HepG2 (cell line): ENCODE data around the gene MAGEA1. TPM values are rescaled to one million over a fixed set of nuclear protein-coding genes. Genes with fewer than 3 reads are reported as not detected.

Experiments
- ATAC-seq: fragments of 200-7000 bp; cut with Tn5 transposase; 3 replicates; pipeline ENCODE4 v1.9.1; 2020; ENCODE audit warnings: mild to moderate bottlenecking, moderate library complexity
- BruUV-seq: library from RNA; stranded (reverse); fragments of 400-500 nt; replicated peaks from 2 replicates; lab custom pipeline; 2021; lab: Mats Ljungman, UMichigan
- CTCF ChIA-PET: fragments of 300-600 bp; formaldehyde crosslinking; extraction: SDS; loops from one replicate; lab custom pipeline; 2021; ENCODE audit warnings: low total read pairs, inconsistent platforms, low intra/inter-chr PET ratio; lab: Yijun Ruan, JAX
- POLR2A ChIA-PET: fragments of 350-600 bp; sonication (Branson Sonifier 250); formaldehyde crosslinking; loops from one replicate; lab custom pipeline; 2020; ENCODE audit warnings: antibody characterized with exemption, inconsistent platforms; lab: Yijun Ruan, JAX
- DNase-seq: peaks from one replicate; pipeline ENCODE4 v3.0.0-alpha.2; 2015; ENCODE audit warnings: low spot score
- FAIRE-seq: peaks from 3 replicates; lab custom pipeline; 2011; peaks lifted over from hg19 to GRCh38; lab: Jason Lieb, UNC
- H2AFZ ChIP-seq: one replicate; pipeline ENCODE4 v1.6.1; 2011; ENCODE audit warnings: low read length, inconsistent platforms
- H3K27ac ChIP-seq: fragments of 300-600 bp; 3 replicates; pipeline ENCODE4 v1.8.0; 2011; ENCODE audit warnings: mixed run types, mild to moderate bottlenecking, mixed read lengths, low read length, inconsistent platforms; ENCODE audit not compliant: insufficient read depth; ENCODE audit errors: extremely low read length
- H3K27me3 ChIP-seq, 2 experiments: fragments of 200-600 bp in 1 of 2; 2 replicates in 1 of 2; 3 replicates in 1 of 2; pipeline versions ENCODE4 v1.6.0 to v1.8.0; 2011; ENCODE audit warnings: low read length in 2 of 2, mild to moderate bottlenecking in 2 of 2, moderate library complexity in 2 of 2, inconsistent platforms in 1 of 2; ENCODE audit not compliant: insufficient read depth in 2 of 2, control insufficient read depth in 1 of 2
- H3K36me3 ChIP-seq, 2 experiments: fragments of 200-600 bp in 1 of 2; replicated peaks in 1 of 2; 2 replicates in 1 of 2; 3 replicates in 1 of 2; pipeline versions ENCODE4 v1.5.1 to v1.8.0; 2011; ENCODE audit warnings: low read length in 2 of 2, inconsistent platforms in 1 of 2; ENCODE audit not compliant: insufficient read depth in 2 of 2, control insufficient read depth in 1 of 2
- H3K4me1 ChIP-seq: 2 replicates; pipeline ENCODE4 v1.5.1; 2012; ENCODE audit warnings: low read length, inconsistent platforms; ENCODE audit not compliant: insufficient read depth
- H3K4me2 ChIP-seq: 2 replicates; pipeline ENCODE4 v1.6.0; 2011; ENCODE audit warnings: low read depth, low read length, inconsistent platforms
- H3K4me3 ChIP-seq, 3 experiments: fragments of 200-600 bp in 1 of 3; sonication (generic), shearing (Covaris generic) in 1 of 3; replicated peaks in 1 of 3; 2 replicates each; pipeline ENCODE4 v1.5.1; 2011 to 2016; ENCODE audit warnings: low read length in 3 of 3, inconsistent platforms in 2 of 3, low read depth in 2 of 3, mild to moderate bottlenecking in 2 of 3, control low read depth in 1 of 3, mixed read lengths in 1 of 3; ENCODE audit not compliant: insufficient read depth in 1 of 3
- H3K79me2 ChIP-seq: one replicate; pipeline ENCODE4 v1.6.1; 2011; ENCODE audit warnings: low read length, inconsistent platforms; ENCODE audit not compliant: insufficient read depth
- H3K9ac ChIP-seq: 2 replicates; pipeline ENCODE4 v1.6.0; 2011; ENCODE audit warnings: mild to moderate bottlenecking, low read depth, low read length, inconsistent platforms; ENCODE audit not compliant: insufficient read depth
- H3K9me3 ChIP-seq: 2 replicates; pipeline ENCODE4 v1.5.1; 2012; ENCODE audit warnings: mild to moderate bottlenecking, low read length
- H4K20me1 ChIP-seq: 2 replicates; pipeline ENCODE4 v1.6.0; 2011; ENCODE audit warnings: inconsistent platforms, mild to moderate bottlenecking, low read length, moderate library complexity; ENCODE audit not compliant: insufficient read depth
- FOXM1 ChIP-seq: sonication (generic); formaldehyde crosslinking; IDR thresholded peaks from 2 replicates; pipeline ENCODE4 v1.5.0; 2020; ENCODE audit warnings: missing genetic modification reagents
- KDM4B ChIP-seq: sonication (generic); formaldehyde crosslinking; IDR thresholded peaks from 2 replicates; pipeline ENCODE4 v1.4.0; 2020; ENCODE audit warnings: missing genetic modification reagents
- NFIC ChIP-seq: IDR thresholded peaks from 2 replicates; pipeline ENCODE4 v1.6.1; 2012; ENCODE audit warnings: mild to moderate bottlenecking, low read length, inconsistent platforms
- SALL1 ChIP-seq: sonication (generic); formaldehyde crosslinking; IDR thresholded peaks from 2 replicates; pipeline ENCODE4 v1.8.0; 2022; ENCODE audit warnings: mild to moderate bottlenecking, missing genetic modification reagents
- SRY ChIP-seq: sonication (generic); formaldehyde crosslinking; IDR thresholded peaks from 2 replicates; pipeline ENCODE4 v1.8.0; 2022; ENCODE audit warnings: mild to moderate bottlenecking, missing genetic modification reagents
- TAF15 ChIP-seq: fragments of 200-400 bp; formaldehyde crosslinking; IDR thresholded peaks from one replicate; pipeline ENCODE4 v1.6.1; 2018; ENCODE audit warnings: mild to moderate bottlenecking, low read depth, low read length; ENCODE audit not compliant: poor library complexity, severe bottlenecking
- ZNF230 ChIP-seq: sonication (generic); formaldehyde crosslinking; IDR thresholded peaks from 2 replicates; pipeline ENCODE4 v1.4.0; 2020; ENCODE audit warnings: mild to moderate bottlenecking, missing genetic modification reagents
- ZNF83 ChIP-seq: sonication (generic); formaldehyde crosslinking; IDR thresholded peaks from 2 replicates; pipeline ENCODE4 v1.4.0; 2020; ENCODE audit warnings: missing genetic modification reagents, mild to moderate bottlenecking, borderline replicate concordance
- WGBS: methylation state at CpG from one replicate; pipeline ENCODE4 v1.1.6; 2017; ENCODE audit warnings: low lambda C conversion rate; 5-methylcytosine and 5-hydroxymethylcytosine counted together
- in situ Hi-C: cut with HindIII; loops from 2 replicates; pipeline ENCODE4 v1.10.0; 2017; ENCODE audit warnings: low pct_unique_long_range_greater_than_20kb; ENCODE audit not compliant: extremely low pct_ligation_motif_present
- intact Hi-C: fragments of 100-400 bp; cut with micrococcal nuclease; formaldehyde crosslinking; loops from one replicate; pipeline ENCODE4 v1.10.0; 2022; ENCODE audit not compliant: unreplicated experiment
- polyA plus RNA-seq, 8 experiments: library from polyadenylated mRNA; depleted of rRNA in 3 of 8; stranded (reverse) in 7 of 8; unstranded in 1 of 8; fragments of >200 nt; fragmentation: Illumina TruSeq in 4 of 8; extraction: Trizol in 4 of 8; gene quantifications; 2 replicates each; pipeline versions ENCODE4 v1.2.1 to v1.2.3, GENCODE V29; 2011 to 2016; ENCODE audit warnings: low read depth in 4 of 8, missing spikeins in 1 of 8, mixed read lengths in 1 of 8; ENCODE audit not compliant: insufficient read depth in 1 of 8
- total RNA-seq, 5 experiments: library from RNA; depleted of rRNA; stranded (reverse); fragments of >200 nt; fragmentation: Illumina TruSeq; extraction: Trizol; gene quantifications; 2 replicates each; pipeline ENCODE4 v1.2.3, GENCODE V29; 2016; ENCODE audit warnings: low read depth in 1 of 5
- TF ChIP-seq, protein P1 (sequence below): sonication (generic); formaldehyde crosslinking; IDR thresholded peaks from 2 replicates; pipeline ENCODE4 v1.4.0; 2020; ENCODE audit warnings: missing genetic modification reagents
- TF ChIP-seq, protein P2 (sequence below): sonication (generic); formaldehyde crosslinking; IDR thresholded peaks from 2 replicates; pipeline ENCODE4 v1.5.1; 2020; ENCODE audit warnings: missing genetic modification reagents, mild to moderate bottlenecking, borderline replicate concordance
- TF ChIP-seq, protein P3 (sequence below): sonication (generic); formaldehyde crosslinking; IDR thresholded peaks from 2 replicates; pipeline ENCODE4 v1.9.0; 2022; ENCODE audit warnings: missing genetic modification reagents, mild to moderate bottlenecking, borderline replicate concordance
- TF ChIP-seq, protein P4 (sequence below): sonication (generic); formaldehyde crosslinking; IDR thresholded peaks from 2 replicates; pipeline ENCODE4 v1.4.0; 2020; ENCODE audit warnings: mild to moderate bottlenecking, missing genetic modification reagents

MAGEA1 gene
- total and polyA plus RNA-seq, 2 of the 13 experiments (the other 11 are each of a cell fraction or from before 2014, with no cell fraction given): not detected

DNA sequence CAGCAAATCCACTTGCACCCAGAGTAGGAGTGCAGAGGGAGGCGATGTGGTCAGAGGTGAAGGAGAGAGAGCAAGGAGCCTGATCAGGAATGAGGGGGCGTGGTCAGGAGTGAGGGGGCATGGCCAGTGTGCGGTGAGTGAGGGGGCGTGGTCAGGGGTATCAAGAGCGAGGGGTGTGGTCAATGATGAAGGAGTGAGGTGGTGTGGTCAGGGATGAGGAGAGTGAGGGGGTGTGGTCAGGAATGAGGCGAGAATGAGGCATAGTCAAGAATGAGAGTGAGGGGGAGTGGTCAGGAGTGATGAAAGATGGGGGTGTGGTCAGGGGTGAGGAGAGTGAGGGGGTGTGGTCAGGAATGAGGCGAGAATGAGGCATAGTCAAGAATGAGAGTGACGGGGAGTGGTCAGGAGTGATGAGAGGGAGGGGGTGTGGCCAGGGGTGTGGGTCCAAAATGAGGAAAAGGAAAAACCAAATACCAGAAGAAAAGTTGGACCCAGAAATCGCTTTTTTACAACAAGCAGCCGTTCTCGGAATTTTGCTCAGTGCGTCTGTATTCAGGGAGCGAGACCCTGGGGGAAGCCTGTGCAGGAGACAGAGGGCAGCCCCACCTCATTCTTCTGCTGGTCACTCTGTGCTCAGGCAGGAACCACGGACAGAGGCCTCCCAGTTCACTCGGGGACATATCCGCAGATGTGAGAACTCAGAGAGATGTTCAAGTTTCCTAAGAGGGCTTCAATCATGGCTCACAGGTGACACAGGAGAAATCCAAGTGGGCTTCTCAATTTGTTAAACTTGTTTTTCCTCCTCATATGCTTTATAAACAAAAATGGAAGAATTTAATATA lies 47.5 kb downstream of the MAGEA1 start:
- DNase-seq (no peak), FAIRE-seq (no peak)
- no peak overlapping the region for H3K4me3 ChIP-seq
- H3K79me2 ChIP-seq: no peaks in the 10 kb centered on the region
- in situ Hi-C loops: no loop called here
- POLR2A ChIA-PET: no interaction called here
- intact Hi-C loops: no loop called here
- BruUV-seq: no TSS peak
- H3K27ac ChIP-seq: no peak overlapping the region
- peaks cover 9% of the 10 kb centered on the region; the same call in 1 of the 2 replicates for H3K4me1 ChIP-seq
- H3K9me3 ChIP-seq: no peaks in the 10 kb centered on the region
- H4K20me1 ChIP-seq: no peaks in the 10 kb centered on the region
- no peak for TF ChIP-seq FOXM1
- TF ChIP-seq, protein P1, sequence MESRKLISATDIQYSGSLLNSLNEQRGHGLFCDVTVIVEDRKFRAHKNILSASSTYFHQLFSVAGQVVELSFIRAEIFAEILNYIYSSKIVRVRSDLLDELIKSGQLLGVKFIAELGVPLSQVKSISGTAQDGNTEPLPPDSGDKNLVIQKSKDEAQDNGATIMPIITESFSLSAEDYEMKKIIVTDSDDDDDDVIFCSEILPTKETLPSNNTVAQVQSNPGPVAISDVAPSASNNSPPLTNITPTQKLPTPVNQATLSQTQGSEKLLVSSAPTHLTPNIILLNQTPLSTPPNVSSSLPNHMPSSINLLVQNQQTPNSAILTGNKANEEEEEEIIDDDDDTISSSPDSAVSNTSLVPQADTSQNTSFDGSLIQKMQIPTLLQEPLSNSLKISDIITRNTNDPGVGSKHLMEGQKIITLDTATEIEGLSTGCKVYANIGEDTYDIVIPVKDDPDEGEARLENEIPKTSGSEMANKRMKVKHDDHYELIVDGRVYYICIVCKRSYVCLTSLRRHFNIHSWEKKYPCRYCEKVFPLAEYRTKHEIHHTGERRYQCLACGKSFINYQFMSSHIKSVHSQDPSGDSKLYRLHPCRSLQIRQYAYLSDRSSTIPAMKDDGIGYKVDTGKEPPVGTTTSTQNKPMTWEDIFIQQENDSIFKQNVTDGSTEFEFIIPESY (CRISPR knock-in tag): no peak
- TF ChIP-seq SALL1 (CRISPR knock-in tag): no peak
- no peak for TF ChIP-seq KDM4B
- TF ChIP-seq ZNF83 (CRISPR knock-in tag): no peak
- TF ChIP-seq, protein P2, sequence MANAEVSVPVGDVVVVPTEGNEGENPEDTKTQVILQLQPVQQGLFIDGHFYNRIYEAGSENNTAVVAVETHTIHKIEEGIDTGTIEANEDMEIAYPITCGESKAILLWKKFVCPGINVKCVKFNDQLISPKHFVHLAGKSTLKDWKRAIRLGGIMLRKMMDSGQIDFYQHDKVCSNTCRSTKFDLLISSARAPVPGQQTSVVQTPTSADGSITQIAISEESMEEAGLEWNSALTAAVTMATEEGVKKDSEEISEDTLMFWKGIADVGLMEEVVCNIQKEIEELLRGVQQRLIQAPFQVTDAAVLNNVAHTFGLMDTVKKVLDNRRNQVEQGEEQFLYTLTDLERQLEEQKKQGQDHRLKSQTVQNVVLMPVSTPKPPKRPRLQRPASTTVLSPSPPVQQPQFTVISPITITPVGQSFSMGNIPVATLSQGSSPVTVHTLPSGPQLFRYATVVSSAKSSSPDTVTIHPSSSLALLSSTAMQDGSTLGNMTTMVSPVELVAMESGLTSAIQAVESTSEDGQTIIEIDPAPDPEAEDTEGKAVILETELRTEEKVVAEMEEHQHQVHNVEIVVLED: no peak
- TF ChIP-seq, protein P3, sequence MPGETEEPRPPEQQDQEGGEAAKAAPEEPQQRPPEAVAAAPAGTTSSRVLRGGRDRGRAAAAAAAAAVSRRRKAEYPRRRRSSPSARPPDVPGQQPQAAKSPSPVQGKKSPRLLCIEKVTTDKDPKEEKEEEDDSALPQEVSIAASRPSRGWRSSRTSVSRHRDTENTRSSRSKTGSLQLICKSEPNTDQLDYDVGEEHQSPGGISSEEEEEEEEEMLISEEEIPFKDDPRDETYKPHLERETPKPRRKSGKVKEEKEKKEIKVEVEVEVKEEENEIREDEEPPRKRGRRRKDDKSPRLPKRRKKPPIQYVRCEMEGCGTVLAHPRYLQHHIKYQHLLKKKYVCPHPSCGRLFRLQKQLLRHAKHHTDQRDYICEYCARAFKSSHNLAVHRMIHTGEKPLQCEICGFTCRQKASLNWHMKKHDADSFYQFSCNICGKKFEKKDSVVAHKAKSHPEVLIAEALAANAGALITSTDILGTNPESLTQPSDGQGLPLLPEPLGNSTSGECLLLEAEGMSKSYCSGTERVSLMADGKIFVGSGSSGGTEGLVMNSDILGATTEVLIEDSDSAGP (CRISPR knock-in tag): no peak
- TF ChIP-seq NFIC: no peak
- TF ChIP-seq, protein P4, sequence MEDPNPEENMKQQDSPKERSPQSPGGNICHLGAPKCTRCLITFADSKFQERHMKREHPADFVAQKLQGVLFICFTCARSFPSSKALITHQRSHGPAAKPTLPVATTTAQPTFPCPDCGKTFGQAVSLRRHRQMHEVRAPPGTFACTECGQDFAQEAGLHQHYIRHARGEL (CRISPR knock-in tag): no peak
- TF ChIP-seq ZNF230 (CRISPR knock-in tag): no peak
- no peak for TF ChIP-seq TAF15
- no peak for TF ChIP-seq SRY (CRISPR knock-in tag)
- TF ChIP-seq, all 625 proteins: peak for 0
- Histone ChIP-seq H2AFZ (no peak overlapping the region), H3K36me3 (no peaks in the 10 kb centered on the region), H3K4me2 (no peak overlapping the region), H3K27me3 (no peaks in the 10 kb centered on the region), H3K9ac (no peak overlapping the region)
- WGBS: 25% methylated on average over 10 of the region's 16 CpGs
- ATAC-seq: no peak
- CTCF ChIA-PET: no interaction called here
